PC-9 (cell line): ENCODE measurements around the gene GRIA1. TPM values are rescaled to one million over a fixed set of nuclear protein-coding genes. Genes with fewer than 3 reads are reported as not detected.

Source experiments
- BruUV-seq: library from RNA; stranded (reverse); fragments of 400-500 nt; replicated peaks from 2 replicates; lab custom pipeline; 2021; lab: Mats Ljungman, UMichigan
- CTCF ChIA-PET: fragments of 300-600 bp; sonication (Branson Sonifier 250); formaldehyde crosslinking; loops from one replicate; lab custom pipeline; 2022; ENCODE audit warnings: antibody characterized with exemption; lab: Charles Lee
- POLR2A ChIA-PET: fragments of 300-600 bp; sonication (Branson Sonifier 250); formaldehyde crosslinking; loops from one replicate; lab custom pipeline; 2022; ENCODE audit warnings: antibody characterized with exemption; ENCODE audit not compliant: unreplicated experiment; lab: Charles Lee
- DNase-seq, 2 experiments: peaks; one replicate each; pipeline versions ENCODE4 v3.0.0 to v3.0.0-alpha.2; 2015 to 2022; ENCODE audit warnings: mixed read lengths in 1 of 2
- H2AFZ ChIP-seq: fragments of 200-600 bp; sonication (generic); 2 replicates; pipeline ENCODE4 v1.8.1; 2017; ENCODE audit warnings: antibody characterized with exemption
- H3F3A ChIP-seq: fragments of 200-600 bp; sonication (generic); 2 replicates; pipeline ENCODE4 v1.8.1; 2017; ENCODE audit warnings: antibody characterized with exemption, mild to moderate bottlenecking, low read depth; ENCODE audit not compliant: insufficient read depth
- H3K27ac ChIP-seq: fragments of 200-600 bp; sonication (generic); 2 replicates; pipeline ENCODE4 v1.6.1; 2016; ENCODE audit warnings: mixed run types
- H3K27me3 ChIP-seq: fragments of 200-600 bp; sonication (generic); 2 replicates; pipeline ENCODE4 v1.6.1; 2016; ENCODE audit warnings: low read depth, mixed run types; ENCODE audit not compliant: insufficient read depth
- H3K36me3 ChIP-seq: fragments of 200-600 bp; sonication (generic); 2 replicates; pipeline ENCODE4 v1.6.1; 2016; ENCODE audit warnings: low read depth, mixed run types
- H3K4me1 ChIP-seq: fragments of 200-600 bp; sonication (generic); replicated peaks from 2 replicates; pipeline ENCODE4 v1.6.1; 2016; ENCODE audit warnings: mixed run types; ENCODE audit not compliant: insufficient read depth
- H3K4me2 ChIP-seq: fragments of 200-600 bp; sonication (generic); 2 replicates; pipeline ENCODE4 v1.6.1; 2017; ENCODE audit warnings: mixed run types
- H3K4me3 ChIP-seq: fragments of 200-600 bp; sonication (generic); 2 replicates; pipeline ENCODE4 v1.6.1; 2016; ENCODE audit warnings: mixed run types
- H3K79me2 ChIP-seq: fragments of 200-600 bp; sonication (generic); 2 replicates; pipeline ENCODE4 v1.6.1; 2017; ENCODE audit warnings: low read depth, mixed run types
- H3K9me2 ChIP-seq: fragments of 200-600 bp; sonication (generic); 2 replicates; pipeline ENCODE4 v1.8.1; 2017; ENCODE audit warnings: mild to moderate bottlenecking; ENCODE audit not compliant: insufficient read depth
- H3K9me3 ChIP-seq: fragments of 200-600 bp; sonication (generic); 2 replicates; pipeline ENCODE4 v1.8.1; 2016; ENCODE audit warnings: low read depth; ENCODE audit not compliant: insufficient read depth
- H4K20me1 ChIP-seq: fragments of 200-600 bp; sonication (generic); 2 replicates; pipeline ENCODE4 v1.8.1; 2017; ENCODE audit not compliant: insufficient read depth
- EZH2 ChIP-seq: fragments of 200-600 bp; sonication (generic); IDR thresholded peaks from 2 replicates; pipeline ENCODE4 v1.8.0; 2017; ENCODE audit warnings: antibody characterized with exemption, low read depth
- intact Hi-C: fragments of 100-400 bp; cut with micrococcal nuclease; formaldehyde crosslinking; loops from one replicate; pipeline ENCODE4 v1.10.0; 2022; ENCODE audit not compliant: unreplicated experiment
- total RNA-seq: library from RNA; stranded (reverse); gene quantifications from 2 replicates; pipeline ENCODE4 v1.2.3, GENCODE V29; 2021
- TF ChIP-seq, protein P1 (sequence below): fragments of 200-600 bp; sonication (generic); conservative IDR thresholded peaks from 2 replicates; pipeline ENCODE4 v1.6.1; 2017; ENCODE audit warnings: mixed run types, antibody characterized with exemption, mild to moderate bottlenecking, moderate library complexity

GRIA1 gene
- total RNA-seq, 1 experiment from 2014 or later: not detected

DNA sequence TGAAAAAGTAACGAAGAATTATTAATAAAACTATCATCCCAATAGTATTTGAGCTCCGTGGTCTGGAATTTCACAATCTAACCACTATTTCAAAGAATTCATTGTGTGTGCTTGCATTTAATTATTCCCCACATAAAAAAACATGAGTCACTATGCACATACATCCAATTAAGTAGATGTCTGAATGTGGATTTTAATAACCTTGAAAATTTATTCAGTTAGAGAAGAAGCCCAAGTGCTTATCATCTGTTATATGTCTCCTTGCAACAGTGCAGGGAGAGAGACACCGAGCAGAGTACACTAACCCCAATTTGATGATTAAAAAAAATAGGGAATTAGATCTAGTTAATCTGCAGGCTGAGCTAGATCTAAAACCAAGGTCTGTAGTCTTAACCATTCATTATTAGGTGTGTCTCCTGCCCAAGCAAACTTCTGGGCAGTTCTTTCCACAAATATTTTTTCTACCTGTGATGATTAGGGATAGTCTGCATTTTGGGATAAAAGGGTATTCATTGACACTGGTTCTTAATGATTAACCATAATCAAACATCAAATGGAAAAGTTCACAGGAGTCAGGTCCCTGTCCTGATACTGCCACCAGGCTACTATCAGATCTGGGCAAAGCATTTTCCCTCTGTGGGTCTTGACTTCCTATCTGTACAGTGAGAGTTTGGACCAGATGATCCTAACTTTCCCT lies 164.2 kb downstream of the GRIA1 start:
- H3K27ac ChIP-seq: no peak overlapping the region
- no peak overlapping the region for H3K4me3 ChIP-seq
- H4K20me1 ChIP-seq: no peaks in the 10 kb centered on the region; the same call in 1 of the 2 replicates
- H3K79me2 ChIP-seq: no peaks in the 10 kb centered on the region
- no peak for DNase-seq
- H2AFZ ChIP-seq: no peak overlapping the region
- TF ChIP-seq, protein P1, sequence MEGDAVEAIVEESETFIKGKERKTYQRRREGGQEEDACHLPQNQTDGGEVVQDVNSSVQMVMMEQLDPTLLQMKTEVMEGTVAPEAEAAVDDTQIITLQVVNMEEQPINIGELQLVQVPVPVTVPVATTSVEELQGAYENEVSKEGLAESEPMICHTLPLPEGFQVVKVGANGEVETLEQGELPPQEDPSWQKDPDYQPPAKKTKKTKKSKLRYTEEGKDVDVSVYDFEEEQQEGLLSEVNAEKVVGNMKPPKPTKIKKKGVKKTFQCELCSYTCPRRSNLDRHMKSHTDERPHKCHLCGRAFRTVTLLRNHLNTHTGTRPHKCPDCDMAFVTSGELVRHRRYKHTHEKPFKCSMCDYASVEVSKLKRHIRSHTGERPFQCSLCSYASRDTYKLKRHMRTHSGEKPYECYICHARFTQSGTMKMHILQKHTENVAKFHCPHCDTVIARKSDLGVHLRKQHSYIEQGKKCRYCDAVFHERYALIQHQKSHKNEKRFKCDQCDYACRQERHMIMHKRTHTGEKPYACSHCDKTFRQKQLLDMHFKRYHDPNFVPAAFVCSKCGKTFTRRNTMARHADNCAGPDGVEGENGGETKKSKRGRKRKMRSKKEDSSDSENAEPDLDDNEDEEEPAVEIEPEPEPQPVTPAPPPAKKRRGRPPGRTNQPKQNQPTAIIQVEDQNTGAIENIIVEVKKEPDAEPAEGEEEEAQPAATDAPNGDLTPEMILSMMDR: no peak
- TF ChIP-seq EZH2: no peak
- no peaks in the 10 kb centered on the region for H3K4me1 ChIP-seq
- H3K9me2 ChIP-seq: no peaks in the 10 kb centered on the region
- no TSS peak for BruUV-seq
- CTCF ChIA-PET: interaction anchor here (0.6 kb wide), 1 partner anchor 131 kb away, joined by 3 read pairs; no protein-coding TSS in a partner anchor
- no peaks in the 10 kb centered on the region for H3K9me3 ChIP-seq
- POLR2A ChIA-PET: no interaction called here
- H3K4me2 ChIP-seq: no peak overlapping the region
- no peaks in the 10 kb centered on the region for H3F3A ChIP-seq
- H3K27me3 ChIP-seq: peaks cover 11% of the 10 kb centered on the region; the same call in 1 of the 2 replicates
- intact Hi-C loops: no loop called here
- H3K36me3 ChIP-seq: no peaks in the 10 kb centered on the region

- no TSS peak for BruUV-seq
- ChIA-PET CTCF (interaction anchor here (0.6 kb wide), 1 partner anchor 132 kb away, joined by 3 read pairs; no protein-coding TSS in a partner anchor), POLR2A (no interaction called here)
- no peak overlapping the region for H2AFZ ChIP-seq
- H3K4me1 ChIP-seq: no peaks in the 10 kb centered on the region
- H3K4me3 ChIP-seq: no peak overlapping the region
- no peak overlapping the region for H3K4me2 ChIP-seq
- no peaks in the 10 kb centered on the region; the same call in 1 of the 2 replicates for H4K20me1 ChIP-seq
- no peaks in the 10 kb centered on the region for H3F3A ChIP-seq
- intact Hi-C loops: no loop called here
- no peaks in the 10 kb centered on the region for H3K9me2 ChIP-seq
- no peak overlapping the region for H3K27ac ChIP-seq
- no peaks in the 10 kb centered on the region for H3K9me3 ChIP-seq
- H3K36me3 ChIP-seq: no peaks in the 10 kb centered on the region
- TF ChIP-seq, protein P1: no peak
- TF ChIP-seq EZH2: no peak
- peaks cover 11% of the 10 kb centered on the region; the same call in 1 of the 2 replicates for H3K27me3 ChIP-seq
- no peak for DNase-seq
- no peaks in the 10 kb centered on the region for H3K79me2 ChIP-seq
Measured at GRCh38 chr5:153655201-153655510, 164.7 kb downstream of the GRIA1 start.

DNA sequence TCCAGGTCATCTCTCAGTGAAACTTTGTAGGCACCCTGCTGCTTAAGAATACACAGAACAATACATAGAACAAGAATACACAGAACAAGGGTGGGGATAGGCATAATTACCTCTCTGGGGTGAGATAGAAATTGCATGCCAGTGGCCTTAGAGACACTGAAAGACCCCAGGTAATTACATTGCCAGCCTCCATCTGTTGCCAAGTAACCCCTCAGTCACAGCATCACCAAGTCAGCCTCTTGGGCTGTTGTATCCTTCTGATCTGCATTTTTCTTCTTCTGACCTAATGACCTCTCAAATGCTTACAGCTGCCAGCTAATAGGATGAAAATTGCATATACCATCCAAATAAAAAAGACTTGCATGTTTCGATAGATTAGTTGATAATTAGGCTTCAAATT lies 167.7 kb downstream of the GRIA1 start:
- Histone ChIP-seq H3K79me2 (no peaks in the 10 kb centered on the region), H3F3A (no peaks in the 10 kb centered on the region), H3K4me2 (no peak overlapping the region), H3K4me3 (no peak overlapping the region), H3K27ac (no peak overlapping the region), H3K36me3 (no peaks in the 10 kb centered on the region), H3K4me1 (no peaks in the 10 kb centered on the region), H2AFZ (no peak overlapping the region), H3K27me3 (peaks cover 19% of the 10 kb centered on the region; the same call in 1 of the 2 replicates), H3K9me2 (no peaks in the 10 kb centered on the region), H3K9me3 (no peaks in the 10 kb centered on the region), H4K20me1 (no peaks in the 10 kb centered on the region)
- CTCF ChIA-PET: no interaction called here
- no TSS peak for BruUV-seq
- POLR2A ChIA-PET: no interaction called here
- intact Hi-C loops: no loop called here
- DNase-seq: no peak
- TF ChIP-seq, protein P1: no peak
- no peak for TF ChIP-seq EZH2
